22Rv1 (cell line): ENCODE results near the gene SIGLEC7.

Source experiments
- H3K27ac ChIP-seq: fragments of 450-650 bp; 2 replicates; pipeline ENCODE4 v1.5.1; 2017
- CTCF ChIP-seq: fragments of 450-650 bp; IDR thresholded peaks from 2 replicates; pipeline ENCODE4 v1.5.1; 2017; ENCODE audit warnings: mild to moderate bottlenecking
- ZFX ChIP-seq: fragments of 450-650 bp; IDR thresholded peaks from 2 replicates; pipeline ENCODE4 v1.6.1; 2017; ENCODE audit warnings: antibody characterized with exemption, borderline replicate concordance

SIGLEC7 gene

GRCh38 chr19:51123802-51124201 is 18.3 kb upstream of the SIGLEC7 start:
- TF ChIP-seq CTCF (no peak), ZFX (no peak)

GRCh38 chr19:51124216-51124615 is 17.9 kb upstream of the SIGLEC7 start:
- no peak overlapping the region for H3K27ac ChIP-seq
- TF ChIP-seq CTCF (no peak), ZFX (no peak)

More at GRCh38 chr19:51123802-51124201, 18.3 kb upstream of the SIGLEC7 start:
- no peak overlapping the region for H3K27ac ChIP-seq

- TF ChIP-seq ZFX = no peak
- no peak for TF ChIP-seq CTCF
These were observed 17.4 kb upstream of the SIGLEC7 start, which contains the start of gene SIGLEC9 for GRCh38 chr19:51124729-51125128. Gene SIGLEC9, plus strand, starts transcription at chr19:51124906. Its CDS starts 69 bp downstream, at chr19:51124975.

GRCh38 chr19:51125421-51126075 is 16.6 kb upstream of the SIGLEC7 start:
- TF ChIP-seq CTCF = no peak
- TF ChIP-seq ZFX = no peak
- no peak overlapping the region for H3K27ac ChIP-seq

More at GRCh38 chr19:51124729-51125128, 17.4 kb upstream of the SIGLEC7 start, which contains the start of gene SIGLEC9:
- H3K27ac ChIP-seq = no peak within 1 kb of the TSS

GRCh38 chr19:51127032-51127431 is 15.1 kb upstream of the SIGLEC7 start:
- no peak overlapping the region for H3K27ac ChIP-seq
- TF ChIP-seq CTCF (no peak), ZFX (no peak)

GRCh38 chr19:51127755-51128154 is 14.3 kb upstream of the SIGLEC7 start:
- TF ChIP-seq ZFX = no peak
- no peak for TF ChIP-seq CTCF
- no peak overlapping the region for H3K27ac ChIP-seq

- TF ChIP-seq CTCF (no peak), ZFX (no peak)
- H3K27ac ChIP-seq = no peak overlapping the region
These were observed 13.9 kb upstream of the SIGLEC7 start for GRCh38 chr19:51128227-51128626.
